Activated CD8-positive, alpha-beta T cell treated with anti-CD3 and anti-CD28 coated beads for 36 hours (primary cell): ENCODE data around the gene BASP1. TPM values are rescaled to one million over a fixed set of nuclear protein-coding genes. Genes with fewer than 3 reads are reported as not detected.

Experiments
- ATAC-seq: fragments of 200-7000 bp; cut with Tn5 transposase; one replicate; pipeline ENCODE4 v1.10.0; 2021; ENCODE audit warnings: mild to moderate bottlenecking, moderate library complexity
- CTCF ChIA-PET: fragments of 350-600 bp; sonication (Branson Sonifier 250); formaldehyde crosslinking; loops from one replicate; lab custom pipeline; 2021; ENCODE audit warnings: antibody characterized with exemption; lab: Charles Lee
- POLR2A ChIA-PET: fragments of 350-600 bp; sonication (Branson Sonifier 250); formaldehyde crosslinking; loops from one replicate; lab custom pipeline; 2021; ENCODE audit warnings: antibody characterized with exemption; lab: Charles Lee
- DNase-seq: peaks from one replicate; pipeline ENCODE4 v3.0.0-alpha.2; 2020
- H3K27ac Mint-ChIP-seq: one replicate; pipeline ENCODE4 v1.8.0; 2021; ENCODE audit warnings: mild to moderate bottlenecking, mixed read lengths
- H3K27me3 Mint-ChIP-seq: one replicate; pipeline ENCODE4 v1.8.0; 2021; ENCODE audit warnings: mixed read lengths
- H3K36me3 Mint-ChIP-seq: one replicate; pipeline ENCODE4 v1.8.0; 2021; ENCODE audit warnings: low read depth, mixed read lengths
- H3K4me1 Mint-ChIP-seq: one replicate; pipeline ENCODE4 v1.8.0; 2021; ENCODE audit warnings: low read depth, mixed read lengths
- H3K4me3 Mint-ChIP-seq: one replicate; pipeline ENCODE4 v1.8.0; 2021; ENCODE audit warnings: mild to moderate bottlenecking, moderate library complexity, mixed read lengths
- H3K9me3 Mint-ChIP-seq: one replicate; pipeline ENCODE4 v1.8.0; 2021; ENCODE audit warnings: mixed read lengths
- intact Hi-C: fragments of 100-400 bp; cut with micrococcal nuclease; formaldehyde crosslinking; loops from one replicate; pipeline ENCODE4 v1.10.0; 2022
- total RNA-seq, 2 experiments: library from RNA; stranded (reverse); gene quantifications; one replicate each; pipeline ENCODE4 v1.2.3, GENCODE V29; 2021
- TF ChIP-seq, protein P1 (sequence below): fragments of 200-600 bp; IDR thresholded peaks from one replicate; pipeline ENCODE4 v1.8.0; 2022; ENCODE audit warnings: antibody characterized with exemption, mild to moderate bottlenecking

Gene BASP1
- under 1 TPM; 0.18 to 0.47 TPM for total RNA-seq

GRCh38 chr5:17217493-17218352 is at the start of gene BASP1:
Gene BASP1, plus strand, starts transcription at chr5:17217631. Its CDS starts 57,586 bp downstream, at chr5:17275217.
- ChIA-PET POLR2A (no interaction called here), CTCF (no interaction called here)
- no peak for ATAC-seq
- H3K4me1 Mint-ChIP-seq, result peaks cover 7% of the 10 kb centered on the region
- peaks cover 43% of the 10 kb centered on the region for H3K27me3 Mint-ChIP-seq
- peak within 1 kb of the TSS; percentile 9 for H3K4me3 Mint-ChIP-seq
- TF ChIP-seq, protein P1, sequence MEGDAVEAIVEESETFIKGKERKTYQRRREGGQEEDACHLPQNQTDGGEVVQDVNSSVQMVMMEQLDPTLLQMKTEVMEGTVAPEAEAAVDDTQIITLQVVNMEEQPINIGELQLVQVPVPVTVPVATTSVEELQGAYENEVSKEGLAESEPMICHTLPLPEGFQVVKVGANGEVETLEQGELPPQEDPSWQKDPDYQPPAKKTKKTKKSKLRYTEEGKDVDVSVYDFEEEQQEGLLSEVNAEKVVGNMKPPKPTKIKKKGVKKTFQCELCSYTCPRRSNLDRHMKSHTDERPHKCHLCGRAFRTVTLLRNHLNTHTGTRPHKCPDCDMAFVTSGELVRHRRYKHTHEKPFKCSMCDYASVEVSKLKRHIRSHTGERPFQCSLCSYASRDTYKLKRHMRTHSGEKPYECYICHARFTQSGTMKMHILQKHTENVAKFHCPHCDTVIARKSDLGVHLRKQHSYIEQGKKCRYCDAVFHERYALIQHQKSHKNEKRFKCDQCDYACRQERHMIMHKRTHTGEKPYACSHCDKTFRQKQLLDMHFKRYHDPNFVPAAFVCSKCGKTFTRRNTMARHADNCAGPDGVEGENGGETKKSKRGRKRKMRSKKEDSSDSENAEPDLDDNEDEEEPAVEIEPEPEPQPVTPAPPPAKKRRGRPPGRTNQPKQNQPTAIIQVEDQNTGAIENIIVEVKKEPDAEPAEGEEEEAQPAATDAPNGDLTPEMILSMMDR, result no peak
- H3K27ac Mint-ChIP-seq, result no peak within 1 kb of the TSS
- H3K36me3 Mint-ChIP-seq, result peaks cover 2% of the 10 kb centered on the region
- no peaks in the 10 kb centered on the region for H3K9me3 Mint-ChIP-seq
- intact Hi-C loops, result loop anchor here (5.0 kb wide), 1 partner anchor 1095 kb away; no protein-coding TSS in a partner anchor
- DNase-seq, result peak; percentile 25

- POLR2A ChIA-PET, result no interaction called here
- peaks cover under 1% of the 10 kb centered on the region for H3K27me3 Mint-ChIP-seq
- no peak for DNase-seq
- no peaks in the 10 kb centered on the region for H3K36me3 Mint-ChIP-seq
- intact Hi-C loops, result no loop called here
- no peak for ATAC-seq
- CTCF ChIA-PET, result interaction anchor here (2.1 kb wide), 1 partner anchor 21 kb away, joined by 6 read pairs; no protein-coding TSS in a partner anchor
- H3K9me3 Mint-ChIP-seq, result no peaks in the 10 kb centered on the region
- H3K4me3 Mint-ChIP-seq, result no peak overlapping the region
- TF ChIP-seq, protein P1, result no peak
- no peak overlapping the region for H3K27ac Mint-ChIP-seq
- H3K4me1 Mint-ChIP-seq, result no peaks in the 10 kb centered on the region
These were observed 47.9 kb upstream of the BASP1 start for GRCh38 chr5:17169507-17169906.

- H3K36me3 Mint-ChIP-seq, result no peaks in the 10 kb centered on the region
- H3K4me1 Mint-ChIP-seq, result no peaks in the 10 kb centered on the region
- no peak overlapping the region for H3K27ac Mint-ChIP-seq
- no peaks in the 10 kb centered on the region for H3K9me3 Mint-ChIP-seq
- intact Hi-C loops, result no loop called here
- ChIA-PET POLR2A (no interaction called here), CTCF (no interaction called here)
- ATAC-seq, result no peak
- no peak overlapping the region for H3K4me3 Mint-ChIP-seq
- DNase-seq, result no peak
- H3K27me3 Mint-ChIP-seq, result peaks cover 1% of the 10 kb centered on the region
- TF ChIP-seq, protein P1, result no peak
These were observed 44.6 kb upstream of the BASP1 start for GRCh38 chr5:17172791-17173190.

GRCh38 chr5:17174965-17175364 is 42.5 kb upstream of the BASP1 start:
- DNase-seq (no peak), ATAC-seq (no peak)
- Mint-ChIP-seq H3K27ac (no peak overlapping the region), H3K4me3 (no peak overlapping the region), H3K36me3 (no peaks in the 10 kb centered on the region), H3K4me1 (no peaks in the 10 kb centered on the region), H3K9me3 (no peaks in the 10 kb centered on the region), H3K27me3 (peaks cover 3% of the 10 kb centered on the region)
- intact Hi-C loops, result no loop called here
- POLR2A ChIA-PET, result no interaction called here
- TF ChIP-seq, protein P1, result no peak
- CTCF ChIA-PET, result no interaction called here
